HepG2 (cell line): ENCODE data around the gene ZNF493. TPM values are rescaled to one million over a fixed set of nuclear protein-coding genes. Genes with fewer than 3 reads are reported as not detected.

Experiments used
- HOXA7 ChIP-seq: sonication (generic); formaldehyde crosslinking; IDR thresholded peaks from 2 replicates; pipeline ENCODE4 v1.8.1; 2022; ENCODE audit warnings: mild to moderate bottlenecking, missing genetic modification reagents, moderate library complexity
- MXD4 ChIP-seq: IDR thresholded peaks from 2 replicates; pipeline ENCODE4 v1.6.1; 2016; ENCODE audit warnings: mild to moderate bottlenecking, missing biosample characterization, missing genetic modification reagents
- NFE2 ChIP-seq: sonication (generic); formaldehyde crosslinking; IDR thresholded peaks from 2 replicates; pipeline ENCODE4 v1.4.0; 2020; ENCODE audit warnings: missing genetic modification reagents
- NFRKB ChIP-seq: fragments of 450-650 bp; IDR thresholded peaks from 2 replicates; pipeline ENCODE4 v1.6.1; 2017
- NR1H2 ChIP-seq: sonication (generic); formaldehyde crosslinking; IDR thresholded peaks from 2 replicates; pipeline ENCODE4 v1.8.1; 2022; ENCODE audit warnings: low read depth, missing genetic modification reagents, borderline replicate concordance
- RXRA ChIP-seq: sonication (generic); formaldehyde crosslinking; IDR thresholded peaks from 2 replicates; pipeline ENCODE4 v1.5.1; 2020; ENCODE audit warnings: missing genetic modification reagents
- SMARCC2 ChIP-seq: fragments of 450-650 bp; IDR thresholded peaks from 2 replicates; pipeline ENCODE4 v1.6.1; 2017; ENCODE audit warnings: antibody characterized with exemption, mild to moderate bottlenecking
- SNRNP70 ChIP-seq: fragments of 200-400 bp; formaldehyde crosslinking; IDR thresholded peaks from 2 replicates; pipeline ENCODE4 v1.6.1; 2017; ENCODE audit warnings: mild to moderate bottlenecking, low read depth, low read length, moderate library complexity
- XRCC5 ChIP-seq: fragments of 200-400 bp; formaldehyde crosslinking; optimal IDR thresholded peaks from 2 replicates; pipeline ENCODE3; 2017; ENCODE audit warnings: mild to moderate bottlenecking, low read length
- ZBTB7B ChIP-seq: sonication (generic); formaldehyde crosslinking; IDR thresholded peaks from 2 replicates; pipeline ENCODE4 v1.4.0; 2020; ENCODE audit warnings: missing genetic modification reagents
- ZC3H4 ChIP-seq: sonication (generic); formaldehyde crosslinking; IDR thresholded peaks from 2 replicates; pipeline ENCODE4 v1.4.0; 2020; ENCODE audit warnings: missing genetic modification reagents, borderline replicate concordance
- ZFYVE20 ChIP-seq: sonication (generic); formaldehyde crosslinking; IDR thresholded peaks from 2 replicates; pipeline ENCODE4 v1.8.0; 2023; ENCODE audit warnings: low read depth, mild to moderate bottlenecking, moderate library complexity, missing genetic modification reagents, borderline replicate concordance
- ZNF180 ChIP-seq: sonication (generic); formaldehyde crosslinking; IDR thresholded peaks from 2 replicates; pipeline ENCODE4 v1.4.0; 2020; ENCODE audit warnings: low read depth, missing genetic modification reagents, borderline replicate concordance
- ZNF234 ChIP-seq: sonication (generic); formaldehyde crosslinking; conservative IDR thresholded peaks from 2 replicates; pipeline ENCODE4 v1.5.1; 2020; ENCODE audit warnings: mild to moderate bottlenecking, missing genetic modification reagents
- ZNF350 ChIP-seq: sonication (generic); formaldehyde crosslinking; IDR thresholded peaks from 2 replicates; pipeline ENCODE4 v1.4.0; 2020; ENCODE audit warnings: mild to moderate bottlenecking, low read depth, missing genetic modification reagents, borderline replicate concordance
- ZNF543 ChIP-seq: sonication (generic); formaldehyde crosslinking; IDR thresholded peaks from 2 replicates; pipeline ENCODE4 v1.4.0; 2020; ENCODE audit warnings: mild to moderate bottlenecking, missing genetic modification reagents
- ZNF850 ChIP-seq: sonication (generic); formaldehyde crosslinking; conservative IDR thresholded peaks from 2 replicates; pipeline ENCODE4 v1.9.0; 2021; ENCODE audit warnings: mild to moderate bottlenecking, missing genetic modification reagents
- ZSCAN12 ChIP-seq: sonication (generic); formaldehyde crosslinking; IDR thresholded peaks from 2 replicates; pipeline ENCODE4 v1.9.0; 2021; ENCODE audit warnings: mild to moderate bottlenecking, missing genetic modification reagents
- polyA plus RNA-seq, 8 experiments: library from polyadenylated mRNA; depleted of rRNA in 3 of 8; stranded (reverse) in 7 of 8; unstranded in 1 of 8; fragments of >200 nt; fragmentation: Illumina TruSeq in 4 of 8; extraction: Trizol in 4 of 8; gene quantifications; 2 replicates each; pipeline versions ENCODE4 v1.2.1 to v1.2.3, GENCODE V29; 2011 to 2016; ENCODE audit warnings: low read depth in 4 of 8, missing spikeins in 1 of 8, mixed read lengths in 1 of 8; ENCODE audit not compliant: insufficient read depth in 1 of 8
- total RNA-seq, 5 experiments: library from RNA; depleted of rRNA; stranded (reverse); fragments of >200 nt; fragmentation: Illumina TruSeq; extraction: Trizol; gene quantifications; 2 replicates each; pipeline ENCODE4 v1.2.3, GENCODE V29; 2016; ENCODE audit warnings: low read depth in 1 of 5
- TF ChIP-seq, protein P1 (sequence below): sonication (generic); formaldehyde crosslinking; IDR thresholded peaks from 2 replicates; pipeline ENCODE4 v1.5.1; 2020; ENCODE audit warnings: mild to moderate bottlenecking, moderate library complexity, missing genetic modification reagents
- TF ChIP-seq, protein P2 (sequence below): fragments of 450-650 bp; IDR thresholded peaks from 2 replicates; pipeline ENCODE4 v1.6.1; 2016
- TF ChIP-seq, protein P3 (sequence below): sonication (generic); formaldehyde crosslinking; IDR thresholded peaks from 2 replicates; pipeline ENCODE4 v1.4.0; 2020; ENCODE audit warnings: missing genetic modification reagents, borderline replicate concordance
- TF ChIP-seq, protein P4 (sequence below): sonication (generic); formaldehyde crosslinking; IDR thresholded peaks from 2 replicates; pipeline ENCODE4 v1.4.0; 2020; ENCODE audit warnings: mild to moderate bottlenecking, missing genetic modification reagents

ZNF493 gene
- total and polyA plus RNA-seq, 2 of the 13 experiments (the other 11 are each of a cell fraction or from before 2014, with no cell fraction given), result 6.8 to 9.0 TPM

DNA sequence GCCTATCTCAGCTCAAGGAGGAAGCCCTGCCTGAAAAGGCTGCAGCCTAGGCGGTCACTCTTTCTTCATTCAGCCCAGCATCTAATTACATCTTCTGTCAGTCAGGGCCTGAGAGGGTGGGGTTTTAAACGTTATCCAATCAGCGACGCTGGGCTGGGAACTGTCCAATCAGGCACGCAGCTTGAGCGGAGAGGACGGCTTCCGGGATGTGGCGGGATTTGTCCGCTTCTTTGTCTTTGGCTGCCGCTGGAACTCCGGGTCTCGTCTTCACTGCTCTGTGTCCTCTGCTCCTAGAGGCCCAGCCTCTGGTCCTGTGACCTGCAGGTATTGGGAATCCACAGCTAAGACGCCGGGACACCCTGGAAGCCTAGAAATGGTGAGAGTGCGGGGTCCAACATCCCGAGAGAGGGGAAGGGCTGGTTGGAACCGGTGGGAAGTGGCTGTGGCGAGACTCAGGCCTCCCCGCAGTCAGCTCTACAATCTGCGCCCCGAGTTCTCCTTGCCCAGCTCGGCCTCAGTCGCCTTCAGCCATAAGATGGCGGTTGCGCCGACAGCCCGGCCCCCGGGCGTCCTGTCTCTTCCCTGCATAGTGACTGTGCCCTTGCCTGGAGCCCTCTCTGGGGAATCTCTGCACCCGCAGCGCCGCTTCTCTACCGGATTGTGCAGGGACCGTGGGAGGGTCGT, 38.0 kb upstream of the ZNF493 start, which contains the start of gene ZNF738 (continued):
- TF ChIP-seq, protein P1, sequence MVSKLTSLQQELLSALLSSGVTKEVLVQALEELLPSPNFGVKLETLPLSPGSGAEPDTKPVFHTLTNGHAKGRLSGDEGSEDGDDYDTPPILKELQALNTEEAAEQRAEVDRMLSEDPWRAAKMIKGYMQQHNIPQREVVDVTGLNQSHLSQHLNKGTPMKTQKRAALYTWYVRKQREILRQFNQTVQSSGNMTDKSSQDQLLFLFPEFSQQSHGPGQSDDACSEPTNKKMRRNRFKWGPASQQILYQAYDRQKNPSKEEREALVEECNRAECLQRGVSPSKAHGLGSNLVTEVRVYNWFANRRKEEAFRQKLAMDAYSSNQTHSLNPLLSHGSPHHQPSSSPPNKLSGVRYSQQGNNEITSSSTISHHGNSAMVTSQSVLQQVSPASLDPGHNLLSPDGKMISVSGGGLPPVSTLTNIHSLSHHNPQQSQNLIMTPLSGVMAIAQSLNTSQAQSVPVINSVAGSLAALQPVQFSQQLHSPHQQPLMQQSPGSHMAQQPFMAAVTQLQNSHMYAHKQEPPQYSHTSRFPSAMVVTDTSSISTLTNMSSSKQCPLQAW (CRISPR knock-in tag), result no peak
- TF ChIP-seq NR1H2 (CRISPR knock-in tag) (no peak), ZBTB7B (CRISPR knock-in tag) (no peak), ZFYVE20 (no peak), NFRKB (no peak), XRCC5 (no peak), ZC3H4 (CRISPR knock-in tag) (no peak), ZNF543 (CRISPR knock-in tag) (no peak), HOXA7 (CRISPR knock-in tag) (no peak), RXRA (no peak), ZNF350 (CRISPR knock-in tag) (no peak), ZSCAN12 (CRISPR knock-in tag) (no peak), SNRNP70 (no peak), NFE2 (CRISPR knock-in tag) (no peak), ZNF234 (CRISPR knock-in tag) (no peak), MXD4 (CRISPR knock-in tag) (no peak), ZNF180 (CRISPR knock-in tag) (no peak), SMARCC2 (no peak), ZNF850 (no peak)
- TF ChIP-seq, protein P2, sequence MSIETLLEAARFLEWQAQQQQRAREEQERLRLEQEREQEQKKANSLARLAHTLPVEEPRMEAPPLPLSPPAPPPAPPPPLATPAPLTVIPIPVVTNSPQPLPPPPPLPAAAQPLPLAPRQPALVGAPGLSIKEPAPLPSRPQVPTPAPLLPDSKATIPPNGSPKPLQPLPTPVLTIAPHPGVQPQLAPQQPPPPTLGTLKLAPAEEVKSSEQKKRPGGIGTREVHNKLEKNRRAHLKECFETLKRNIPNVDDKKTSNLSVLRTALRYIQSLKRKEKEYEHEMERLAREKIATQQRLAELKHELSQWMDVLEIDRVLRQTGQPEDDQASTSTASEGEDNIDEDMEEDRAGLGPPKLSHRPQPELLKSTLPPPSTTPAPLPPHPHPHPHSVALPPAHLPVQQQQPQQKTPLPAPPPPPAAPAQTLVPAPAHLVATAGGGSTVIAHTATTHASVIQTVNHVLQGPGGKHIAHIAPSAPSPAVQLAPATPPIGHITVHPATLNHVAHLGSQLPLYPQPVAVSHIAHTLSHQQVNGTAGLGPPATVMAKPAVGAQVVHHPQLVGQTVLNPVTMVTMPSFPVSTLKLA, result no peak
- TF ChIP-seq, protein P3, sequence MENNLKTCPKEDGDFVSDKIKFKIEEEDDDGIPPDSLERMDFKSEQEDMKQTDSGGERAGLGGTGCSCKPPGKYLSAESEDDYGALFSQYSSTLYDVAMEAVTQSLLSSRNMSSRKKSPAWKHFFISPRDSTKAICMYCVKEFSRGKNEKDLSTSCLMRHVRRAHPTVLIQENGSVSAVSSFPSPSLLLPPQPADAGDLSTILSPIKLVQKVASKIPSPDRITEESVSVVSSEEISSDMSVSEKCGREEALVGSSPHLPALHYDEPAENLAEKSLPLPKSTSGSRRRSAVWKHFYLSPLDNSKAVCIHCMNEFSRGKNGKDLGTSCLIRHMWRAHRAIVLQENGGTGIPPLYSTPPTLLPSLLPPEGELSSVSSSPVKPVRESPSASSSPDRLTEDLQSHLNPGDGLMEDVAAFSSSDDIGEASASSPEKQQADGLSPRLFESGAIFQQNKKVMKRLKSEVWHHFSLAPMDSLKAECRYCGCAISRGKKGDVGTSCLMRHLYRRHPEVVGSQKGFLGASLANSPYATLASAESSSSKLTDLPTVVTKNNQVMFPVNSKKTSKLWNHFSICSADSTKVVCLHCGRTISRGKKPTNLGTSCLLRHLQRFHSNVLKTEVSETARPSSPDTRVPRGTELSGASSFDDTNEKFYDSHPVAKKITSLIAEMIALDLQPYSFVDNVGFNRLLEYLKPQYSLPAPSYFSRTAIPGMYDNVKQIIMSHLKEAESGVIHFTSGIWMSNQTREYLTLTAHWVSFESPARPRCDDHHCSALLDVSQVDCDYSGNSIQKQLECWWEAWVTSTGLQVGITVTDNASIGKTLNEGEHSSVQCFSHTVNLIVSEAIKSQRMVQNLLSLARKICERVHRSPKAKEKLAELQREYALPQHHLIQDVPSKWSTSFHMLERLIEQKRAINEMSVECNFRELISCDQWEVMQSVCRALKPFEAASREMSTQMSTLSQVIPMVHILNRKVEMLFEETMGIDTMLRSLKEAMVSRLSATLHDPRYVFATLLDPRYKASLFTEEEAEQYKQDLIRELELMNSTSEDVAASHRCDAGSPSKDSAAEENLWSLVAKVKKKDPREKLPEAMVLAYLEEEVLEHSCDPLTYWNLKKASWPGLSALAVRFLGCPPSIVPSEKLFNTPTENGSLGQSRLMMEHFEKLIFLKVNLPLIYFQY (CRISPR knock-in tag), result no peak
- TF ChIP-seq, protein P4, sequence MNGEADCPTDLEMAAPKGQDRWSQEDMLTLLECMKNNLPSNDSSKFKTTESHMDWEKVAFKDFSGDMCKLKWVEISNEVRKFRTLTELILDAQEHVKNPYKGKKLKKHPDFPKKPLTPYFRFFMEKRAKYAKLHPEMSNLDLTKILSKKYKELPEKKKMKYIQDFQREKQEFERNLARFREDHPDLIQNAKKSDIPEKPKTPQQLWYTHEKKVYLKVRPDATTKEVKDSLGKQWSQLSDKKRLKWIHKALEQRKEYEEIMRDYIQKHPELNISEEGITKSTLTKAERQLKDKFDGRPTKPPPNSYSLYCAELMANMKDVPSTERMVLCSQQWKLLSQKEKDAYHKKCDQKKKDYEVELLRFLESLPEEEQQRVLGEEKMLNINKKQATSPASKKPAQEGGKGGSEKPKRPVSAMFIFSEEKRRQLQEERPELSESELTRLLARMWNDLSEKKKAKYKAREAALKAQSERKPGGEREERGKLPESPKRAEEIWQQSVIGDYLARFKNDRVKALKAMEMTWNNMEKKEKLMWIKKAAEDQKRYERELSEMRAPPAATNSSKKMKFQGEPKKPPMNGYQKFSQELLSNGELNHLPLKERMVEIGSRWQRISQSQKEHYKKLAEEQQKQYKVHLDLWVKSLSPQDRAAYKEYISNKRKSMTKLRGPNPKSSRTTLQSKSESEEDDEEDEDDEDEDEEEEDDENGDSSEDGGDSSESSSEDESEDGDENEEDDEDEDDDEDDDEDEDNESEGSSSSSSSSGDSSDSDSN (CRISPR knock-in tag), result 0 out of 2 replicates have a peak, but pooled peaks have one; percentile 30
